Right lobe of liver (tissue), 4 donors: ENCODE data around the gene PPIE.
"Not testable (repeated sequence)": the region's sequence is repeated elsewhere in the genome, so short reads cannot be mapped to it uniquely, and the experiment has no call there.

Source experiments
- POLR2A ChIP-seq: fragments of 450-650 bp; IDR thresholded peaks from one replicate; pipeline ENCODE4 v1.6.1; 2017; ENCODE audit warnings: antibody characterized with exemption, mild to moderate bottlenecking
- TF ChIP-seq, protein P1 (sequence below), 4 donors: fragments of 200-600 bp in 3 of 4; fragments of 450-650 bp in 1 of 4; IDR thresholded peaks; one replicate each; pipeline versions ENCODE4 v1.5.1 to v1.8.0; 2016 to 2022; ENCODE audit warnings: antibody characterized with exemption in 4 of 4, mild to moderate bottlenecking in 2 of 4
- donor health status: DM: no; HTN: no; CAD: no.
- donor health status: DM: no; HTN: no; CAD: no.
- donor health status: DM: no; HTN: yes; CAD: no.

DNA sequence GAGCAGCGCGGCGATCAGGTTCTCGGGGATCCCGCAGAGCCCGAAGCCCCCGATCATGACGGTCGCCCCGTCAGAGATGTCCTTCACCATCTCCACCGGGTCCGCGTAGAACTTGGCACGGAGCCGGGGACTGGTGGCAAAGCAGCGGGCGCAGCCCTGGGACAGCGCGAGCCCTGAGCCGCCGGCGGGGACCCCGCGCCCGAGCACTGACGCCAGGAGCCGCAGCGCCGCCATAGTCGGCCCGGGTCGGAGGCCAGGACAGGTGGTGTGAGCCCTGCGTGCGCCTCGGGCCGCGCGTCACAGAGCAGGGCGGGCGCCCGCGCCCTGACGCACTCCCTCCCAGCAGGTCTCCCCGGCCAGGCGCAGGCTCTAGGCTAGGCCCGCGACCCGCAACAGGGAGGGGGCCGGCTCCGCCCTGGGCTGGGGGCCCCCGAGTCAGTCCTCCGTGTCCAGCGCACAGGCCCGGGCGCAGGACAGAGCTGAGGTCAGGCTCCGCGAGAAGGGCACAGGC is 32.4 kb downstream of the PPIE start, which contains the start of gene OXCT2:
- TF ChIP-seq POLR2A: not testable (repeated sequence)
- TF ChIP-seq, protein P1, sequence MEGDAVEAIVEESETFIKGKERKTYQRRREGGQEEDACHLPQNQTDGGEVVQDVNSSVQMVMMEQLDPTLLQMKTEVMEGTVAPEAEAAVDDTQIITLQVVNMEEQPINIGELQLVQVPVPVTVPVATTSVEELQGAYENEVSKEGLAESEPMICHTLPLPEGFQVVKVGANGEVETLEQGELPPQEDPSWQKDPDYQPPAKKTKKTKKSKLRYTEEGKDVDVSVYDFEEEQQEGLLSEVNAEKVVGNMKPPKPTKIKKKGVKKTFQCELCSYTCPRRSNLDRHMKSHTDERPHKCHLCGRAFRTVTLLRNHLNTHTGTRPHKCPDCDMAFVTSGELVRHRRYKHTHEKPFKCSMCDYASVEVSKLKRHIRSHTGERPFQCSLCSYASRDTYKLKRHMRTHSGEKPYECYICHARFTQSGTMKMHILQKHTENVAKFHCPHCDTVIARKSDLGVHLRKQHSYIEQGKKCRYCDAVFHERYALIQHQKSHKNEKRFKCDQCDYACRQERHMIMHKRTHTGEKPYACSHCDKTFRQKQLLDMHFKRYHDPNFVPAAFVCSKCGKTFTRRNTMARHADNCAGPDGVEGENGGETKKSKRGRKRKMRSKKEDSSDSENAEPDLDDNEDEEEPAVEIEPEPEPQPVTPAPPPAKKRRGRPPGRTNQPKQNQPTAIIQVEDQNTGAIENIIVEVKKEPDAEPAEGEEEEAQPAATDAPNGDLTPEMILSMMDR (IDR thresholded peaks at IDR 0.05): not testable (repeated sequence)
